ENCODE data around the gene REXO2.

DNA sequence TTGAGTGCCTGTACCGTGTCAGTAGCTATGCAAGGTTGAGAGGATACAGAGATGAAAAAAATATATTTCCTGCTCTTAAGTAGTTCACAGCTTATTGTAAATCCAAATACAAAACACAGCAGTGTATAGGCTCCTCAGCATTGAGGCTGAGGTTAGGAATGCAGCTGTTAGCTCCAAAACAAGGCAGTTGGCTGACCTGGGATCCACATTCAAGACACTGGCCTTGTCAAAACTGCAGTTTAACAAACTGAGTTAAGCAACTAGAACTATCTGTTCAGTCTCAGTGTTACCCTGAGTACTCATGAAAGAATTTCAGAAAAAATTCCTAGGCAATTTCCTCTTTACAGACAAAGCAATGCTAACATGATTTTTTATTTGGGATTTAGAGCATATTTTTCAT is 42.8 kb downstream of the REXO2 start:
- TF ChIP-seq ZNF253 (CRISPR knock-in tag; IDR thresholded peaks at IDR 0.05; ENCODE audit: borderline replicate concordance) (no peak), ZZZ3 (CRISPR knock-in tag; IDR thresholded peaks at IDR 0.05; ENCODE audit: borderline replicate concordance) (no peak), CCDC6 (CRISPR knock-in tag; IDR thresholded peaks at IDR 0.05) (no peak)
- TF ChIP-seq, protein P1, sequence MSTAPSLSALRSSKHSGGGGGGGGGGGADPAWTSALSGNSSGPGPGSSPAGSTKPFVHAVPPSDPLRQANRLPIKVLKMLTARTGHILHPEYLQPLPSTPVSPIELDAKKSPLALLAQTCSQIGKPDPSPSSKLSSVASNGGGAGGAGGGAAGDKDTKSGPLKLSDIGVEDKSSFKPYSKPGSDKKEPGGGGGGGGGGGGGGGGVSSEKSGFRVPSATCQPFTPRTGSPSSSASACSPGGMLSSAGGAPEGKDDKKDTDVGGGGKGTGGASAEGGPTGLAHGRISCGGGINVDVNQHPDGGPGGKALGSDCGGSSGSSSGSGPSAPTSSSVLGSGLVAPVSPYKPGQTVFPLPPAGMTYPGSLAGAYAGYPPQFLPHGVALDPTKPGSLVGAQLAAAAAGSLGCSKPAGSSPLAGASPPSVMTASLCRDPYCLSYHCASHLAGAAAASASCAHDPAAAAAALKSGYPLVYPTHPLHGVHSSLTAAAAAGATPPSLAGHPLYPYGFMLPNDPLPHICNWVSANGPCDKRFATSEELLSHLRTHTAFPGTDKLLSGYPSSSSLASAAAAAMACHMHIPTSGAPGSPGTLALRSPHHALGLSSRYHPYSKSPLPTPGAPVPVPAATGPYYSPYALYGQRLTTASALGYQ (CRISPR knock-in tag; IDR thresholded peaks at IDR 0.05) = no peak

Measured in HepG2 (cell line).